Ovary (tissue), 3 donors: ENCODE results near the gene AK9.

ENCODE experiments used
- CTCF ChIP-seq, 3 donors: fragments of 450-650 bp in 2 of 3; fragments of 200-600 bp in 1 of 3; IDR thresholded peaks; one replicate each; pipeline versions ENCODE4 v1.5.1 to v1.8.0; 2016 to 2022; ENCODE audit warnings: antibody characterized with exemption in 3 of 3, mild to moderate bottlenecking in 1 of 3
- POLR2A ChIP-seq: fragments of 450-650 bp; IDR thresholded peaks from one replicate; pipeline ENCODE4 v1.6.1; 2017; ENCODE audit warnings: antibody characterized with exemption, mild to moderate bottlenecking, moderate library complexity
- donor health status: DM: no; HTN: no; CAD: no.

GRCh38 chr6:109466212-109466923, 224.6 kb downstream of the AK9 start:
- TF ChIP-seq CTCF (IDR thresholded peaks at IDR 0.05) (no peak), POLR2A (no peak)
